OCI-LY3 (cell line): ENCODE measurements around the gene SEPTIN2.
"Not testable (repeated sequence)": the region's sequence is repeated elsewhere in the genome, so short reads cannot be mapped to it uniquely, and the experiment has no call there.

Experiments used
- H2AFZ ChIP-seq: fragments of 200-600, 300-600 bp; shearing (Covaris generic); 2 replicates; pipeline ENCODE4 v1.6.0; 2014; ENCODE audit warnings: antibody characterized with exemption, low read depth, low read length
- H3K27ac ChIP-seq: fragments of 200-600, 300-600 bp; sonication (generic); 2 replicates; pipeline ENCODE4 v1.5.1; 2014; ENCODE audit warnings: mild to moderate bottlenecking, low read length, moderate library complexity, mixed read lengths
- H3K27me3 ChIP-seq: fragments of 200-600, 300-600 bp; sonication (generic); 2 replicates; pipeline ENCODE4 v1.6.1; 2014; ENCODE audit warnings: low read depth, low read length, mixed read lengths
- H3K36me3 ChIP-seq: fragments of 200-600, 300-600 bp; sonication (generic); replicated peaks from 2 replicates; pipeline ENCODE3; 2014; ENCODE audit warnings: low read depth, low read length, mixed read lengths
- H3K4me1 ChIP-seq: fragments of 300-600, 200-600 bp; sonication (generic); 2 replicates; pipeline ENCODE4 v1.6.1; 2014; ENCODE audit warnings: low read length, mixed read lengths
- H3K4me2 ChIP-seq: fragments of 200-600, 300-600 bp; sonication (generic); 2 replicates; pipeline ENCODE4 v1.6.1; 2014; ENCODE audit warnings: low read length, mixed read lengths
- H3K4me3 ChIP-seq: fragments of 300-600, 200-600 bp; sonication (generic); 2 replicates; pipeline ENCODE4 v1.5.1; 2014; ENCODE audit warnings: antibody characterized with exemption, mild to moderate bottlenecking, low read length, moderate library complexity
- H3K79me2 ChIP-seq: fragments of 300-600, 200-600 bp; shearing (Covaris generic); 2 replicates; pipeline ENCODE4 v1.6.1; 2014; ENCODE audit warnings: mild to moderate bottlenecking, low read length, mixed read lengths
- H3K9ac ChIP-seq: fragments of 300-600, 200-600 bp; shearing (Covaris generic); 2 replicates; pipeline ENCODE4 v1.6.0; 2014; ENCODE audit warnings: mild to moderate bottlenecking, low read length, moderate library complexity
- H3K9me3 ChIP-seq: fragments of 200-600, 300-600 bp; shearing (Covaris generic); 2 replicates; pipeline ENCODE4 v1.6.1; 2014; ENCODE audit warnings: low read length, mixed read lengths; ENCODE audit not compliant: insufficient read depth
- H4K20me1 ChIP-seq: fragments of 200-600, 300-600 bp; sonication (generic); 2 replicates; pipeline ENCODE4 v1.6.1; 2016; ENCODE audit warnings: low read length, mixed read lengths; ENCODE audit not compliant: insufficient read depth
- CTCF ChIP-seq: fragments of 200-600, 300-600 bp; sonication (generic); IDR thresholded peaks from 2 replicates; pipeline ENCODE4 v1.5.1; 2014; ENCODE audit warnings: antibody characterized with exemption, low read length, low read depth
- EZH2phosphoT487 ChIP-seq: fragments of 200-600 bp; shearing (Covaris generic); IDR thresholded peaks from 2 replicates; pipeline ENCODE4 v1.6.1; 2018; ENCODE audit warnings: antibody characterized with exemption, mixed run types, low read depth

SEPTIN2 gene

DNA sequence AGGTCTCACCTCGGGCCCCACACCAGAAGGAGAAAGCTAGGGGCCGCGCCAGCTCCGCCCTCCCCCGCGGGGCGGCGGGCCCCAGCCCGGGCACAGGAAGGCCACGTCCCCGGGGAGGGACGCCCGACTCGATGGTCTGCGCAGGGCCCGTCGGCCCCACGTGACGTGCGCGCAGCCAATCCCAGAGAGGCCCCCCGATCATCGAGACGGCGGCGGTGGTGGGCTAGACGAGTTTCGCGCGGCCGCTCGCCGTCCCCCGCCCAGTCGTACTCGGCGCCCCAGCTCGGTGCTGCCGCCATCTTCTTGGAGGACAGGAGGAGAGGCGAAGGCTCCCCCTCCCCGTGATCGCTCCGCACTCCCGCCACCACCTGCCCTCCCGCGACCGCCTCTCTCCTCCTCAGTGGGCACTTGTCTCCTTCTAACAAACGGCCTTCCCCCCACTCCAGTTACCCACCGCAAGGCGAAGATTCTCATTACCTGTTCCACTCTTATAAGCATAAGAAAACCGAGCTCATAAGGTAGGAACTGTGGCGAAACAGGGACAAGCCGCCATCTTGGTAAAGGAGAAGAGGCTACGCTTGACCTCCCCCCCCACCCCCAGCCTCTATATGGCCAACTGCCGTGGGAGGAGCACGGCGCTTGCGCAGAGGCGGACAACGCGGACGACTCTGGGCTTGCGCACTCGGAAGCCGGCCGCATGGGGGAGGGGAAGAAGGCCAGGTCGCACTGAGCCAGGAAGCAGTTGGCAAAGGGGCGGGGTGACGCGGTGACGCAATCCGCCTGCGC lies 439 bp upstream of the SEPTIN2 start, which contains the start of gene HDLBP:
Gene HDLBP (minus strand): TSS at position 580 of the 786 bp plus-strand sequence. CDS start 48,803 bp downstream, outside the sequence.
- peaks cover 63% of the 10 kb centered on the region for H4K20me1 ChIP-seq
- peaks cover 44% of the 10 kb centered on the region for H3K4me1 ChIP-seq
- H2AFZ ChIP-seq = peak within 1 kb of the TSS; percentile 95; the same call in 1 of the 2 replicates
- peak within 1 kb of the TSS; percentile 100 for H3K9ac ChIP-seq
- TF ChIP-seq CTCF (peak; percentile 34), EZH2phosphoT487 (no peak)
- H3K36me3 ChIP-seq = peaks cover 11% of the 10 kb centered on the region
- peak within 1 kb of the TSS; percentile 100 for H3K4me3 ChIP-seq
- peaks cover 96% of the 10 kb centered on the region for H3K79me2 ChIP-seq
- H3K27me3 ChIP-seq = no peaks in the 10 kb centered on the region
- peak within 1 kb of the TSS; percentile 97 for H3K27ac ChIP-seq
- H3K9me3 ChIP-seq = no peaks in the 10 kb centered on the region
- peak within 1 kb of the TSS; percentile 98 for H3K4me2 ChIP-seq

GRCh38 chr2:241316825-241317224 lies 1.1 kb downstream of the SEPTIN2 start:
- Histone ChIP-seq H3K4me1 (peaks cover 41% of the 10 kb centered on the region), H3K27me3 (no peaks in the 10 kb centered on the region), H3K9ac (peak overlapping the region; percentile 99), H2AFZ (no peak overlapping the region), H4K20me1 (peaks cover 64% of the 10 kb centered on the region), H3K9me3 (no peaks in the 10 kb centered on the region), H3K27ac (peak overlapping the region; percentile 79), H3K4me2 (peak overlapping the region; percentile 98), H3K79me2 (peaks cover 96% of the 10 kb centered on the region), H3K4me3 (peak overlapping the region; percentile 100), H3K36me3 (peaks cover 11% of the 10 kb centered on the region)
- TF ChIP-seq CTCF = no peak
- no peak for TF ChIP-seq EZH2phosphoT487

DNA sequence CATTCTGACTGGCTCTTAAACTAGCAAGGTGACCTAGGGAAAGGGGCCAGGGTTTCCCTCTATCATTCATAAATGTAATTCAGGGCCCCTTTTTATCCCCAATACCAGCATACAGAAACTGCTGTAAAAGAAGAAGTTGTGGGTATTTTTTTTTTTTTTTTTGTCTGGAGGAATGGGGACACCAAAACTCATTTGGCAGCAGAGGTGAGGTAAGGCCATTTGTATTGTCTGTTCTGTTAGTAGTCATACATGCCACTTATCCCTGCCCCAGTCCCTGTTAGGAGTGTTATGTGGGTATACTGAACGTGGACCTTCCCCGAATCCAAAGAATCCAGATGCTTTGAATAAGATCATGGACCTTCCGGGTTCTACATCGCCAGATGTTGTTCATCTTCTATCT lies 1.7 kb downstream of the SEPTIN2 start:
- peak overlapping the region; percentile 100 for H3K4me3 ChIP-seq
- H3K36me3 ChIP-seq = peaks cover 11% of the 10 kb centered on the region
- H3K27me3 ChIP-seq = no peaks in the 10 kb centered on the region
- H3K9me3 ChIP-seq = no peaks in the 10 kb centered on the region
- peak overlapping the region; percentile 99 for H3K9ac ChIP-seq
- TF ChIP-seq CTCF = no peak
- no peak for TF ChIP-seq EZH2phosphoT487
- H4K20me1 ChIP-seq = peaks cover 64% of the 10 kb centered on the region
- H3K4me1 ChIP-seq = peaks cover 42% of the 10 kb centered on the region
- peak overlapping the region; percentile 79; the same call in 1 of the 2 replicates for H3K27ac ChIP-seq
- peaks cover 96% of the 10 kb centered on the region for H3K79me2 ChIP-seq
- no peak overlapping the region for H2AFZ ChIP-seq
- peak overlapping the region; percentile 98 for H3K4me2 ChIP-seq

GRCh38 chr2:241318830-241319229 lies 3.1 kb downstream of the SEPTIN2 start:
- H3K4me1 ChIP-seq = peaks cover 53% of the 10 kb centered on the region

More at GRCh38 chr2:241318830-241319229, 3.1 kb downstream of the SEPTIN2 start:
- H3K4me3 ChIP-seq, H3K27ac ChIP-seq, H3K9ac ChIP-seq, H2AFZ ChIP-seq, H3K4me2 ChIP-seq, H3K9me3 ChIP-seq, H3K27me3 ChIP-seq: not testable (repeated sequence)
- H4K20me1 ChIP-seq = peaks cover 69% of the 10 kb centered on the region
- peaks cover 96% of the 10 kb centered on the region for H3K79me2 ChIP-seq
- peaks cover 11% of the 10 kb centered on the region for H3K36me3 ChIP-seq
